OCI-LY3 (cell line): ENCODE results near the gene OR1Q1.

Experiments
- H2AFZ ChIP-seq: fragments of 200-600, 300-600 bp; shearing (Covaris generic); 2 replicates; pipeline ENCODE4 v1.6.0; 2014; ENCODE audit warnings: antibody characterized with exemption, low read depth, low read length
- H3K27ac ChIP-seq: fragments of 200-600, 300-600 bp; sonication (generic); 2 replicates; pipeline ENCODE4 v1.5.1; 2014; ENCODE audit warnings: mild to moderate bottlenecking, low read length, moderate library complexity, mixed read lengths
- H3K27me3 ChIP-seq: fragments of 200-600, 300-600 bp; sonication (generic); 2 replicates; pipeline ENCODE4 v1.6.1; 2014; ENCODE audit warnings: low read depth, low read length, mixed read lengths
- H3K36me3 ChIP-seq: fragments of 200-600, 300-600 bp; sonication (generic); replicated peaks from 2 replicates; pipeline ENCODE3; 2014; ENCODE audit warnings: low read depth, low read length, mixed read lengths
- H3K4me1 ChIP-seq: fragments of 300-600, 200-600 bp; sonication (generic); 2 replicates; pipeline ENCODE4 v1.6.1; 2014; ENCODE audit warnings: low read length, mixed read lengths
- H3K4me2 ChIP-seq: fragments of 200-600, 300-600 bp; sonication (generic); 2 replicates; pipeline ENCODE4 v1.6.1; 2014; ENCODE audit warnings: low read length, mixed read lengths
- H3K4me3 ChIP-seq: fragments of 300-600, 200-600 bp; sonication (generic); 2 replicates; pipeline ENCODE4 v1.5.1; 2014; ENCODE audit warnings: antibody characterized with exemption, mild to moderate bottlenecking, low read length, moderate library complexity
- H3K79me2 ChIP-seq: fragments of 300-600, 200-600 bp; shearing (Covaris generic); 2 replicates; pipeline ENCODE4 v1.6.1; 2014; ENCODE audit warnings: mild to moderate bottlenecking, low read length, mixed read lengths
- H3K9ac ChIP-seq: fragments of 300-600, 200-600 bp; shearing (Covaris generic); 2 replicates; pipeline ENCODE4 v1.6.0; 2014; ENCODE audit warnings: mild to moderate bottlenecking, low read length, moderate library complexity
- H3K9me3 ChIP-seq: fragments of 200-600, 300-600 bp; shearing (Covaris generic); 2 replicates; pipeline ENCODE4 v1.6.1; 2014; ENCODE audit warnings: low read length, mixed read lengths; ENCODE audit not compliant: insufficient read depth
- H4K20me1 ChIP-seq: fragments of 200-600, 300-600 bp; sonication (generic); 2 replicates; pipeline ENCODE4 v1.6.1; 2016; ENCODE audit warnings: low read length, mixed read lengths; ENCODE audit not compliant: insufficient read depth
- EZH2phosphoT487 ChIP-seq: fragments of 200-600 bp; shearing (Covaris generic); IDR thresholded peaks from 2 replicates; pipeline ENCODE4 v1.6.1; 2018; ENCODE audit warnings: antibody characterized with exemption, mixed run types, low read depth
- TF ChIP-seq, protein P1 (sequence below): fragments of 200-600, 300-600 bp; sonication (generic); IDR thresholded peaks from 2 replicates; pipeline ENCODE4 v1.5.1; 2014; ENCODE audit warnings: antibody characterized with exemption, low read length, low read depth

Gene OR1Q1

GRCh38 chr9:122614362-122614761 lies at the start of gene OR1Q1:
Gene OR1Q1, plus strand, starts transcription at chr9:122614738. Its CDS starts 0 bp downstream, at chr9:122614738.
- no peaks in the 10 kb centered on the region for H3K4me1 ChIP-seq
- no peak within 1 kb of the TSS for H2AFZ ChIP-seq
- H3K27ac ChIP-seq: no peak within 1 kb of the TSS
- no peaks in the 10 kb centered on the region for H3K9me3 ChIP-seq
- no peak within 1 kb of the TSS for H3K4me2 ChIP-seq
- H3K27me3 ChIP-seq: peaks cover 25% of the 10 kb centered on the region
- H3K36me3 ChIP-seq: no peaks in the 10 kb centered on the region
- no peak within 1 kb of the TSS for H3K9ac ChIP-seq
- no peaks in the 10 kb centered on the region for H4K20me1 ChIP-seq
- H3K79me2 ChIP-seq: no peaks in the 10 kb centered on the region
- TF ChIP-seq, protein P1, sequence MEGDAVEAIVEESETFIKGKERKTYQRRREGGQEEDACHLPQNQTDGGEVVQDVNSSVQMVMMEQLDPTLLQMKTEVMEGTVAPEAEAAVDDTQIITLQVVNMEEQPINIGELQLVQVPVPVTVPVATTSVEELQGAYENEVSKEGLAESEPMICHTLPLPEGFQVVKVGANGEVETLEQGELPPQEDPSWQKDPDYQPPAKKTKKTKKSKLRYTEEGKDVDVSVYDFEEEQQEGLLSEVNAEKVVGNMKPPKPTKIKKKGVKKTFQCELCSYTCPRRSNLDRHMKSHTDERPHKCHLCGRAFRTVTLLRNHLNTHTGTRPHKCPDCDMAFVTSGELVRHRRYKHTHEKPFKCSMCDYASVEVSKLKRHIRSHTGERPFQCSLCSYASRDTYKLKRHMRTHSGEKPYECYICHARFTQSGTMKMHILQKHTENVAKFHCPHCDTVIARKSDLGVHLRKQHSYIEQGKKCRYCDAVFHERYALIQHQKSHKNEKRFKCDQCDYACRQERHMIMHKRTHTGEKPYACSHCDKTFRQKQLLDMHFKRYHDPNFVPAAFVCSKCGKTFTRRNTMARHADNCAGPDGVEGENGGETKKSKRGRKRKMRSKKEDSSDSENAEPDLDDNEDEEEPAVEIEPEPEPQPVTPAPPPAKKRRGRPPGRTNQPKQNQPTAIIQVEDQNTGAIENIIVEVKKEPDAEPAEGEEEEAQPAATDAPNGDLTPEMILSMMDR: no peak
- TF ChIP-seq EZH2phosphoT487: no peak
- H3K4me3 ChIP-seq: no peak within 1 kb of the TSS

- H4K20me1 ChIP-seq: no peaks in the 10 kb centered on the region
- H3K9me3 ChIP-seq: no peaks in the 10 kb centered on the region
- TF ChIP-seq, protein P1: no peak
- no peak for TF ChIP-seq EZH2phosphoT487
- H3K4me3 ChIP-seq: no peak overlapping the region
- no peaks in the 10 kb centered on the region for H3K79me2 ChIP-seq
- no peak overlapping the region for H3K4me2 ChIP-seq
- no peak overlapping the region for H3K27ac ChIP-seq
- no peaks in the 10 kb centered on the region for H3K4me1 ChIP-seq
- H3K27me3 ChIP-seq: peaks cover 7% of the 10 kb centered on the region
- H3K9ac ChIP-seq: no peak overlapping the region
- no peak overlapping the region for H2AFZ ChIP-seq
- no peaks in the 10 kb centered on the region for H3K36me3 ChIP-seq
Observed at GRCh38 chr9:122567901-122568300, 46.6 kb upstream of the OR1Q1 start.

DNA sequence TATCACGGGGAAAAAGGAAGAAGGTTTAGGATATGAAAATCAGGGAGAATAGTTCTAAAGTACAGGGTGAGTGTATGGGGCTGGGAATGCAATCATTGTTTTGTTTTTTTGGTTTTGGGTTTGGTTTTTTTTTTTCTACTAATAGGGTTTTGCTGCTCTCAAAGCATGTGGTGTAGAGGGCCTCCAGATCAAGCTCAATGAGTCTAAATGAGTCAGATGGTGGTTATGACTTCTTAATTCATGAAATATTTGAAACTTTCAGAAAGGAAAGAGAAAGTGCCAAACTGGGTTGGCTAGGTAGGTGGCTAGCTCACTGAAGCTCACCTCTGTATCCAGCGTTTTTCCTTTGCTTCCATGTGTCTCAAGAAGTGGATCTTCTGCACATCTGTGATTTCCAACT lies 42.1 kb upstream of the OR1Q1 start:
- H3K9ac ChIP-seq: no peak overlapping the region
- no peak overlapping the region for H3K4me2 ChIP-seq
- H3K27ac ChIP-seq: no peak overlapping the region
- no peak overlapping the region for H3K4me3 ChIP-seq
- H4K20me1 ChIP-seq: no peaks in the 10 kb centered on the region
- peaks cover 15% of the 10 kb centered on the region for H3K27me3 ChIP-seq
- TF ChIP-seq, protein P1: no peak
- TF ChIP-seq EZH2phosphoT487: no peak
- no peaks in the 10 kb centered on the region for H3K9me3 ChIP-seq
- H2AFZ ChIP-seq: no peak overlapping the region
- no peaks in the 10 kb centered on the region for H3K4me1 ChIP-seq
- no peaks in the 10 kb centered on the region for H3K79me2 ChIP-seq
- no peaks in the 10 kb centered on the region for H3K36me3 ChIP-seq

DNA sequence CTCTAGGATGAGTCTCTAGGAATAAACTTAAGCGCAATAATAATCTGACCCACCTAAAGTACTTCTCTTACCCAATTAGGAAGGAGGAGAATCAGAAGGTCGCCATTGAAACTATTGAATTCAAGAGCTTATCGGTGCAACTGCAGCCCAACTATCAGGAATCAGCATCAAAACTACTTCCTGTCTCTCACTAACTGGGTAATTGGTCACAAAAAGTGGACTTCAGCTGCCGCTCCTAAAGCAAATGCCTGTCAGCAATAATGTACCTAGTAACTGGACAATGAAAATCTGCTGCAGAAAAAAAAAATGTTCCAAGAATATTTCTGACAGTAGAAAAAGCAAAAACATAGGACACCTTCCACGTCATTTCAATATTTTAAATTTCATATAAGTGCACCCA lies 34.7 kb upstream of the OR1Q1 start:
- Histone ChIP-seq H3K27ac (no peak overlapping the region), H3K4me2 (no peak overlapping the region), H3K36me3 (no peaks in the 10 kb centered on the region), H3K27me3 (no peaks in the 10 kb centered on the region), H3K4me1 (no peaks in the 10 kb centered on the region), H2AFZ (no peak overlapping the region), H3K79me2 (no peaks in the 10 kb centered on the region), H3K9ac (no peak overlapping the region), H3K9me3 (no peaks in the 10 kb centered on the region), H3K4me3 (no peak overlapping the region), H4K20me1 (no peaks in the 10 kb centered on the region)
- TF ChIP-seq, protein P1: no peak
- no peak for TF ChIP-seq EZH2phosphoT487
